ENCODE data around the gene CDH13.
A peak's percentile ranks its signal among the peaks of the same experiment; 100 is the strongest.

Gene CDH13

GRCh38 chr16:83045790-83046189, 419.0 kb downstream of the CDH13 start:
- H3K9me3 ChIP-seq (ENCODE audit: severe bottlenecking), result no peaks in the 10 kb centered on the region
- H3K27me3 ChIP-seq (ENCODE audit: insufficient read depth, low read depth, severe bottlenecking), result no peaks in the 10 kb centered on the region
- H3K36me3 ChIP-seq, result no peaks in the 10 kb centered on the region
- no peak for DNase-seq
- no peak for TF ChIP-seq CTCF (IDR thresholded peaks at IDR 0.05; ENCODE audit: low read depth, low read length)
- H3K27ac ChIP-seq, result no peak overlapping the region
- H3K4me3 ChIP-seq (ENCODE audit: low read depth, low read length), result no peak overlapping the region

GRCh38 chr16:83046664-83047063, 419.9 kb downstream of the CDH13 start:
- no peak overlapping the region for H3K4me3 ChIP-seq (ENCODE audit: low read depth, low read length)
- no peak for DNase-seq
- H3K9me3 ChIP-seq (ENCODE audit: severe bottlenecking), result no peaks in the 10 kb centered on the region

GRCh38 chr16:83051451-83051850, 424.7 kb downstream of the CDH13 start:
- H3K27me3 ChIP-seq (ENCODE audit: insufficient read depth, low read depth, severe bottlenecking), result no peaks in the 10 kb centered on the region
- no peaks in the 10 kb centered on the region for H3K36me3 ChIP-seq
- no peaks in the 10 kb centered on the region for H3K9me3 ChIP-seq (ENCODE audit: severe bottlenecking)
- H3K4me3 ChIP-seq (ENCODE audit: low read depth, low read length), result no peak overlapping the region
- TF ChIP-seq CTCF (IDR thresholded peaks at IDR 0.05; ENCODE audit: low read depth, low read length), result no peak
- no peak overlapping the region for H3K27ac ChIP-seq
- no peak for DNase-seq

More at GRCh38 chr16:83046664-83047063, 419.9 kb downstream of the CDH13 start:
- Histone ChIP-seq H3K36me3 (no peaks in the 10 kb centered on the region), H3K27ac (no peak overlapping the region), H3K27me3 (ENCODE audit: insufficient read depth, low read depth, severe bottlenecking) (no peaks in the 10 kb centered on the region)
- TF ChIP-seq CTCF (IDR thresholded peaks at IDR 0.05; ENCODE audit: low read depth, low read length), result no peak

- no peak for DNase-seq
- H3K36me3 ChIP-seq, result no peaks in the 10 kb centered on the region
- H3K27me3 ChIP-seq (ENCODE audit: insufficient read depth, low read depth, severe bottlenecking), result no peaks in the 10 kb centered on the region
- no peak for TF ChIP-seq CTCF (IDR thresholded peaks at IDR 0.05; ENCODE audit: low read depth, low read length)
- H3K27ac ChIP-seq, result no peak overlapping the region
- H3K9me3 ChIP-seq (ENCODE audit: severe bottlenecking), result no peaks in the 10 kb centered on the region
- H3K4me3 ChIP-seq (ENCODE audit: low read depth, low read length), result no peak overlapping the region
Measured at GRCh38 chr16:83054283-83054682, 427.5 kb downstream of the CDH13 start.

- Histone ChIP-seq H3K27ac (no peak overlapping the region), H3K4me3 (ENCODE audit: low read depth, low read length) (no peak overlapping the region), H3K36me3 (no peaks in the 10 kb centered on the region), H3K9me3 (ENCODE audit: severe bottlenecking) (no peaks in the 10 kb centered on the region), H3K27me3 (ENCODE audit: insufficient read depth, low read depth, severe bottlenecking) (no peaks in the 10 kb centered on the region)
- no peak for TF ChIP-seq CTCF (IDR thresholded peaks at IDR 0.05; ENCODE audit: low read depth, low read length)
- DNase-seq, result no peak
Measured at GRCh38 chr16:83058376-83058775, 431.6 kb downstream of the CDH13 start.

GRCh38 chr16:83059237-83059636, 432.5 kb downstream of the CDH13 start:
- H3K36me3 ChIP-seq, result no peaks in the 10 kb centered on the region
- no peaks in the 10 kb centered on the region for H3K27me3 ChIP-seq (ENCODE audit: insufficient read depth, low read depth, severe bottlenecking)
- no peak overlapping the region for H3K4me3 ChIP-seq (ENCODE audit: low read depth, low read length)
- 0 out of 2 replicates have a peak overlapping the region, but pooled peaks have one; percentile 14 for H3K27ac ChIP-seq
- TF ChIP-seq CTCF (IDR thresholded peaks at IDR 0.05; ENCODE audit: low read depth, low read length), result no peak
- DNase-seq, result peak; percentile 9
- H3K9me3 ChIP-seq (ENCODE audit: severe bottlenecking), result no peaks in the 10 kb centered on the region
